Bronchial epithelial cell (primary cell): Measurements from ENCODE around the gene CAMTA1. TPM values are rescaled to one million over a fixed set of nuclear protein-coding genes. Genes with fewer than 3 reads are reported as not detected.

Experiments used
- DNase-seq: peaks from one replicate; pipeline ENCODE4 v3.0.0-alpha.2; 2010; ENCODE audit warnings: low read depth
- FAIRE-seq: peaks from 2 replicates; lab custom pipeline; 2011; peaks lifted over from hg19 to GRCh38; lab: Jason Lieb, UNC
- H3K27me3 ChIP-seq: 2 replicates; pipeline ENCODE4 v1.5.1; 2011; ENCODE audit warnings: low read length; ENCODE audit not compliant: control insufficient read depth, insufficient read depth
- H3K36me3 ChIP-seq: 2 replicates; pipeline ENCODE4 v1.5.1; 2011; ENCODE audit warnings: low read length; ENCODE audit not compliant: control insufficient read depth, insufficient read depth
- H3K4me3 ChIP-seq: 2 replicates; pipeline ENCODE4 v1.5.1; 2011; ENCODE audit warnings: mild to moderate bottlenecking, low read depth, low read length, control low read depth
- total RNA-seq: library from RNA; depleted of rRNA; stranded (reverse); fragments of >200 nt; gene quantifications from 2 replicates; pipeline ENCODE4 v1.2.1, GENCODE V29; 2014
- TF ChIP-seq, protein P1 (sequence below): IDR thresholded peaks from 2 replicates; pipeline ENCODE4 v1.5.1; 2011; ENCODE audit warnings: mild to moderate bottlenecking, moderate library complexity, low read length, control low read depth, inconsistent platforms; ENCODE audit not compliant: insufficient read depth, severe bottlenecking

Gene CAMTA1
- total RNA-seq, 1 donor from 2014 or later, result 68.2 TPM

DNA sequence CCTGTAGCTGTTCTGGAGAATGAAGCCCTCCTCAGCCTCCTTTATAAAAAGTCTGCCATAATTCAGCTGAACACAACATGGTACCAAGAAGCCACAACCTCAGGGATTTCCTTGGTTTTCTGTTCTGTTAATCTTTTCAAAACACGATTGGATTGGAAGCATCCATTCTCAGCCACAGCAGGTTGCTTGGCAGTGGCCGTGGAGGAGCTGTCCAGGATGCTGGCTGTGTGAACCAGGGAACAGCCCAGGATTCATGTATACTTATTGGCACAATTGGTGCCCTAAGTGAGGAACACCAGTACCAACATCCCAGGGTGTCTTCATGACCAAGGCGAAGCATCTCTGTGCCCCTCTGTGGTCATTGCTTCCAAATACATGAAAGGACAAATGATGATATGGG lies 393.5 kb downstream of the CAMTA1 start:
- H3K4me3 ChIP-seq, result no peak overlapping the region
- FAIRE-seq, result no peak
- no peak for DNase-seq
- H3K27me3 ChIP-seq, result peaks cover 1% of the 10 kb centered on the region
- TF ChIP-seq, protein P1, sequence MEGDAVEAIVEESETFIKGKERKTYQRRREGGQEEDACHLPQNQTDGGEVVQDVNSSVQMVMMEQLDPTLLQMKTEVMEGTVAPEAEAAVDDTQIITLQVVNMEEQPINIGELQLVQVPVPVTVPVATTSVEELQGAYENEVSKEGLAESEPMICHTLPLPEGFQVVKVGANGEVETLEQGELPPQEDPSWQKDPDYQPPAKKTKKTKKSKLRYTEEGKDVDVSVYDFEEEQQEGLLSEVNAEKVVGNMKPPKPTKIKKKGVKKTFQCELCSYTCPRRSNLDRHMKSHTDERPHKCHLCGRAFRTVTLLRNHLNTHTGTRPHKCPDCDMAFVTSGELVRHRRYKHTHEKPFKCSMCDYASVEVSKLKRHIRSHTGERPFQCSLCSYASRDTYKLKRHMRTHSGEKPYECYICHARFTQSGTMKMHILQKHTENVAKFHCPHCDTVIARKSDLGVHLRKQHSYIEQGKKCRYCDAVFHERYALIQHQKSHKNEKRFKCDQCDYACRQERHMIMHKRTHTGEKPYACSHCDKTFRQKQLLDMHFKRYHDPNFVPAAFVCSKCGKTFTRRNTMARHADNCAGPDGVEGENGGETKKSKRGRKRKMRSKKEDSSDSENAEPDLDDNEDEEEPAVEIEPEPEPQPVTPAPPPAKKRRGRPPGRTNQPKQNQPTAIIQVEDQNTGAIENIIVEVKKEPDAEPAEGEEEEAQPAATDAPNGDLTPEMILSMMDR, result no peak
- H3K36me3 ChIP-seq, result no peaks in the 10 kb centered on the region

DNA sequence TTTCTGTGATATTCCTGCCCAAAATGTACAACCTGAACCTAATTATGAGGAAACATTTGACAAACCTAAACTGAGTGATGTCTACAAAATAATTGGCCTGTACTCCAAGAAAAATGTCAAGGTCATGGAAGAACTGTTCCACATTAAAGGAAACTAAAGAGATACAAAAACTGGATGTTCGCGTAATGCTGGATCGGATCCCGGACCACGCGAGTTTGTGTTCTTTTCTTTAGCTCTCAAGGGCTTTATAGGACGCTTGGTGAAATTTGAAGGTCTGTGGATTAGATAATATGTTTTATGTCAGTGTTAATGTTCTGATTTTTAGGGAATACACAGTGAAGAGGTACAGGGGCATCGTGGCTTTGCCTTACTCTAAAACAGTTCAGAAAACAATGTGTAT lies 400.5 kb downstream of the CAMTA1 start:
- FAIRE-seq, result no peak

DNA sequence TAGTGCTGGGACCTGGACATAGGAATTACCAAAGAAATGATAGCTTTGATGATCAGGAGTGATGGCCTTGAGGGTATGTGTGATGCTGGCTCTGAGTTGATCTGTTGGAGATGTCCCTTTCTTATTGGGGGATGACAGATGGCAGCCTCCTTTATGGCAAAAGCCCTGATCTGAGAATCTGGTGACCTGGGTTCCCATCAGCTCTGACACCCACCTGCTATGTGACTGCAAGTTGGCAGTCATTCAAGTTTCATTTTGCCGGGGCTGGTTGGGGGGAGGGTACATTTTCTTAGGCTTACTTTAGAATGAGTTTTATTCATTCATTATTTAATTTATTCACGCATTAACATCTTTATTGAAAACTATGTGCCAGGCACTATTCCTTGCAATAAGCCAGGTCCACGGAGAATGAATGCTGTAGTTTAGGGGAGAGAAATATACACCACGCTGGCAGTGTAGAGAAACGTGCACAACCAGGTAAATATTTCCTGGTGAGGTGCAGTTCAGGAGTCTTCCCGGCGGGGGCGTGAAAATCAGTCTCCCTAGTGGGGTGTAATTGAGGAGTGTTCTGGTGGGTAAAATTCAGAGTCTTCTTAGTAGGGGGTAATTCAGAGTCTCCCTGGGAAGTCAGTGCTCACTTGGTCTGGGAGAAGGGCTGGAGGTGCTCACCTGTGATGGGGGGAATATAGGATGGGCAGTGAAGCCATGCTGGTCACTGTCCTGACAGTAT lies 401.3 kb downstream of the CAMTA1 start:
- DNase-seq (no peak), FAIRE-seq (no peak)
- TF ChIP-seq, protein P1, result no peak
- Histone ChIP-seq H3K4me3 (no peak overlapping the region), H3K27me3 (no peaks in the 10 kb centered on the region), H3K36me3 (no peaks in the 10 kb centered on the region)

More for the DNA sequence above, 400.5 kb downstream of the CAMTA1 start:
- DNase-seq, result no peak
- H3K27me3 ChIP-seq, result no peaks in the 10 kb centered on the region
- TF ChIP-seq, protein P1, result no peak
- H3K36me3 ChIP-seq, result no peaks in the 10 kb centered on the region
- H3K4me3 ChIP-seq, result no peak overlapping the region

DNA sequence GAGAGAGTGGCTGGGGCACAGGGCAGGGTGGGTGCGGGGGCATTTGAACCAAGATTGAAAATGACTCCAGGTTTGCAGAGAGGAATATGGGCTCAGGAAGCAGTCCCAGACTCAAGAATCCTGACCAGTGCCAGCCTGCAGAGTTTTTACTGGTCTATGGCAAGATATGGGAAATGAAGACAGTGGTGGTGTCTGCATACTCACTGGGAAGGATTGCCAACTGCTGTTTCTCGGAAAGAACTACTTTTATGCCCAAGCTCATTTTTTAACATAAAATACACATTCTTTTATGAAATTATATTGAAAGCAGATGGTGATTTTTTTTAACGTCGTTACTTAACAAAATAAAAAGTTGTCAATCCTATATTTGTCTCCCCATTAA lies 401.8 kb downstream of the CAMTA1 start:
- no peak for DNase-seq
- H3K27me3 ChIP-seq, result no peaks in the 10 kb centered on the region
- H3K4me3 ChIP-seq, result no peak overlapping the region
- TF ChIP-seq, protein P1, result no peak
- no peaks in the 10 kb centered on the region for H3K36me3 ChIP-seq
- no peak for FAIRE-seq

DNA sequence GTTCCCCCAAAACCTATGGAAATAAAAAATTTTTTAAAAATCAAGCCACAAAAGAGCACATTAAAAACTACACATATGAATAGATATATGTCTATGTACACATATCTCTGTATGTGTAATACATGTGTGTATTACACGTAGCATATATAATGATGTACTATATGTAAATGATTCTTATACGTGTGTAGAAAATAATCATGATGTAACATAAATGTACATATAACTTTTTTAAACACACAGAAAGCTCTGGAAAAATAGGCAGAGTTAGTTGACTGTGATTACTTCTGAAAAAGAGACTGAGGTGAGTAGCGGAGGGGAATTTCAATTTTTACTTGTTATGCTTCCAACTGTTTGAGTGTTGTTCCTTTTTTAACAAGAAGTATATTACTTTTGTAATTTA lies 405.0 kb downstream of the CAMTA1 start:
- Histone ChIP-seq H3K27me3 (no peaks in the 10 kb centered on the region), H3K36me3 (no peaks in the 10 kb centered on the region), H3K4me3 (no peak overlapping the region)
- DNase-seq (no peak), FAIRE-seq (no peak)
- TF ChIP-seq, protein P1, result no peak

DNA sequence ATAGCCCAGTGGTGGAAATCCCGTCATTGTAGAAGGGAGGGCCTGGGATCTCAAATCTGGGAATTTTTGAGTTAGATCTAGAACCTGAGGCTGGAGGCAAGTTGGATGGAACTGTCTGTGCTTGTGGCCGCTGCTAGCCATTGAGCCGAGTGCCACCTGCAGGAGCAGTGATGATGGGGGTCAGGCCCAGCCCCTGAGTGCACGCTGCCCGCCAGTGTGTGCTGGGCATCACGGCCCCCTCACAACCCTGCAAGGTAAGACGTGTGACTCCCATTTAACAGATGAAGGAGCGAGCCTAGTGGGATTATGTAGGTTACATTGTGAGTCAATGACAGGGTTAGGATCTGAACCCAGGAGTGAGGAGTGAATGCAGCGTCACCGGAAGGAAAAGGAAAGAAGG lies 407.2 kb downstream of the CAMTA1 start:
- Histone ChIP-seq H3K4me3 (no peak overlapping the region), H3K36me3 (no peaks in the 10 kb centered on the region), H3K27me3 (no peaks in the 10 kb centered on the region)
- TF ChIP-seq, protein P1, result no peak
- DNase-seq (no peak), FAIRE-seq (no peak)
